GF-D8 (cell line): ENCODE measurements around the gene APOBEC3G.

ENCODE experiments used
- DNase-seq: peaks from one replicate; lab custom pipeline; 2025; lab: John Stamatoyannopoulos, UW

Gene APOBEC3G

GRCh38 chr22:39123751-39124581 is 46.9 kb downstream of the APOBEC3G start:
- DNase-seq = no peak

- DNase-seq = no peak
Measured at GRCh38 chr22:39125622-39126021, 48.5 kb downstream of the APOBEC3G start.

GRCh38 chr22:39128508-39128907 is 51.4 kb downstream of the APOBEC3G start:
- DNase-seq = no peak

GRCh38 chr22:39129081-39129480 is 52.0 kb downstream of the APOBEC3G start:
- no peak for DNase-seq

DNA sequence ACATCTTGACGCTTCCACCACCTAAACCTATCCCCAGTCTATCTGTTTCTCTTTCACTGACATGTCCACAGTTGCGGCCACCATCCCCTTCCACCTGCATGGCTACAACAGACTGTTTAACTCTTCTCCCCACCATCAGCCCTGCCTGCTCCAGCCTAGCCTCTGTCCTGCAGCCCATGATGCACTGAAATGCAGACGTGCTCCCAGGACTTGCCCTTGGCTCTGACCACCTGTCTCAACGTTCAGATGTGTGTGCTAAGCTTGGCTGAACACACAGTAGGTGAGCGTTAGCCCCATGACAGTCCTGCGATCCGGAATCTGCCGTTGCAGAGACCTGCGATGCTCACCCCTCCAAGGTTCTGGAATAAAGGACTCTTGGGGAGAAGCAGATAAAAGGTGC is 52.7 kb downstream of the APOBEC3G start:
- DNase-seq = no peak

- no peak for DNase-seq
Measured at GRCh38 chr22:39130152-39130704, 53.2 kb downstream of the APOBEC3G start.

GRCh38 chr22:39130892-39131855 is 54.1 kb downstream of the APOBEC3G start:
- no peak for DNase-seq

DNA sequence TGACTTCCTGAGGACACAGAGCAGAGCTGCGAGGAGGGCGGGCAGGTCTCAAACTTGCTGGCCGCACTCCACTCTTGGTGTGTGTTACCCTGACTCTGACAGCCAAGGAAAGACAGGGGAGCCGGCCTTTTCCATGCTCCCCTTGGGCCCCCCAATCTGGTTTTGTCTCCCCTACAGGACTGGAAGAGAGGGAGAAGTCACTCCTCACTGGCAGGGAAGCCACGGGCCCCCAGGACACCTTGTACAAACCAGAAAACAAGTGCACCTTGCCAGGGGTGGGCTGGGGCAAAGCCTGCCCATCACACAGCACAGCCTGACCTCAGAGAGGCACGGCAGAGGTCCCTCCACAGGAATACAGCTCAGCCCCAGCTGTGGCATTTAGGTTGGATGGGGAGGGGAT is 55.2 kb downstream of the APOBEC3G start:
- no peak for DNase-seq

DNA sequence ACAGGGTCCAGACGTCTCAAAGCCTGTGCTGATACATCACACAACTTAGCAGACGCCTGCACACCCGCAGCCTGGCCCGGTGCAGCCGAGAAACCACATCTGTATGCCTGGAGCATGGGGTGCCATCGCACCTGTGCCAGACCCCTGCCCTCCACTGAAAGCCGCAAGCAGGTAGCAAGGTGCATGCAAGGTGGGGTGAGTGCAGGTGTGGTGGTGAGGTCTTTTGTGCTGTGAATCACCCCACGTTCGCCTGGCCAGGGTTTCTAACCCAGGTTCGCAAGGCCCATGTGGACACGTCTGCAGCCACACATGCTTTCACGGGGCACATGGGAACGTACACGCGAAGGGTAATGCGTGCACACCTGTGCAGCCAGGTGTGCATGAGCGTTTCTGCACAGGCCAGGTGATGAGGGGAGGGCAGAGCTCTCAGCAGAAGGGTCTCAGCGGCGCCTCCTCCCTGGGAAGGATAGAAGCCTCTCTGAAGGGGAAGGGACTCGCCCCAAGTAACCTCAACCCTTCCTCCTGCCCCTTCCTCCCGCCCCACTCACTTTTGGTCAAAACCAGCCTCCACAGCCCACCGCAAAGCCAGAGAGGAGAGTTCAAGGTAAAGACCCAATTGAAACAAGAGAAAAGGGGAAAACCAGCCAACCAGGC is 55.9 kb downstream of the APOBEC3G start:
- no peak for DNase-seq

DNA sequence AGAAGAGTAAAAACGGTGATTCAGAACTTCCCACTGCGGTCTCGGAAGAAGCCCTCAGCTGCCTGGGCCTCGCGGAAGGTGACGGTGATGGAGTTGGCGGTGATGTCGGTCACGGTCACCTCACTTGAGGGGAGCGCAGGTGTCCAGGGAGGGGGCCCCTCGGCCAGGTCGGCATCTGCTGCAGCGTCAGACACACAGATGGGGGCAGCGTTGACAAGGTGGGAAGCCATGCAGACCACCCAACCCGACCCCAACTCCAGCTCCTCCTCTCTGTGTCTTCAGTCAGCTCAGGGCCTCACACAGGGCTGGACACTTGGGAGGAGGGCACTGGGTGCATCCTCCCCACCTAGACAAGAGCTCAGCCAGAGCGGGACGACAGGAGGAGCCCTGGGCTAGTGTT is 56.8 kb downstream of the APOBEC3G start:
- DNase-seq = no peak

DNA sequence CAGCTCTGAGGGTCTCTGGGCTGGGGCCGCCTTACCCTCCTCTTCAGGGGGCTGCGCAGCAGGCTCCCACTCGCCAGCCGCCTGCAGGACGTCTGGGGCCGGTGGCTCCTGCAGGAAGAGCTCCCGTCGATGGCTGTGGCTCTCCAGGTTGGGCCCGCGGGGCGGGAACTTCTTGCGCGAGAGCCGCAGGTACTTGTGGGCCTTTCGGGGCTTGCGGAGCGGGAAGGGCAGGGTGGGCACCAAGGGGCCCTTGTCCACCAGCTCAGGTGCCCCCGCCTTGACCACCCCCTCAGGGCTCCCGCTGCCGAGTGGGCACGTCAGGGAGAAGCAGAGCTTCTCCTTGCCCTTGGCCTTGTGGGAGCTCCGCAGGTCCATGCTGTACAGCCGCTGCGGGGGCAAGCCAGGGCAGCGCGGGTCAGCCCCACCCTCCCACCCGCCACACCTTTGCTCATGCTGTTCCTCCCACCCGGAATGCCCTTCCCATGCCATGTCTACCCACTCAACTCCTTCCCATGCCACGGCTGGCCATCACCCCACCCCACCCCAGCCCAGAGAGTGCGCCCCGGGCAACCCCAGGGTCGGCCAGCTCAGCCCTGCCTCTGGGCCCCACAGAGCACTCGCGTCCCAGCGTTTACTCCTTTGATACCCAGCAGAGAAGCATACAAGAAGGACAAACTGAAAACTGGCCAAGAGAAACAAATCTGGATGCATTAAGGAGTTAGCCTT is 57.5 kb downstream of the APOBEC3G start:
- no peak for DNase-seq

GRCh38 chr22:39135092-39135896 is 58.2 kb downstream of the APOBEC3G start:
- DNase-seq = no peak

DNA sequence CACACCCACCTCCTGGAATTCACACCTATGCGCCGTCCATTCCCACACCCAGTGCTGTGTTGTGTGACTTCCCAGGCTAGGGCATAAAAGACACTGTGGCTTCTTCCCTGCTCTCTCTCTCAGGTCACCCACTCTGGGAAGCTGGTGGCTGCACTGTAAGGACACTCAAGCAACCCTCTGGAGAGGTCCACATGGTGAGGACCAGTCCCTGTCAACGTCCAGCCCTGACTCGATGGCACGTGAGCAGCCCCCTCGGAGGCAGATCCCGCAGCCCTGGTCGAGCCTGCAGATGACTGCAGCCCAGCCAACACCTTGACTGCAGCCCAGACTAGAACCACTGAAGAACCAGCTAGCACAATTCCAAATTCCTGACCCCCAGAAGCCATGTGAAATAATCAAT is 59.2 kb downstream of the APOBEC3G start:
- DNase-seq = no peak
